Coronary artery (tissue), 2 donors: Measurements from ENCODE around the gene GALK2.
A peak's percentile ranks its signal among the peaks of the same experiment; 100 is the strongest.
"Not testable (repeated sequence)": the region's sequence is repeated elsewhere in the genome, so short reads cannot be mapped to it uniquely, and the experiment has no call there.

ENCODE experiments used
- DNase-seq: peaks from one replicate; pipeline ENCODE4 v3.0.0-alpha.2; 2017; ENCODE audit warnings: low spot score
- H3K27ac ChIP-seq, 2 donors: fragments of 200-600 bp; sonication (generic); one replicate each; pipeline ENCODE4 v1.5.1; 2016 to 2019
- H3K4me3 ChIP-seq: fragments of 200-600 bp; sonication (generic); 2 replicates; pipeline ENCODE4 v1.5.1; 2016; ENCODE audit warnings: mild to moderate bottlenecking, moderate library complexity
- TF ChIP-seq, protein P1 (sequence below): fragments of 200-600 bp; sonication (generic); IDR thresholded peaks from one replicate; pipeline ENCODE4 v1.5.1; 2019; ENCODE audit warnings: antibody characterized with exemption

Gene GALK2

DNA sequence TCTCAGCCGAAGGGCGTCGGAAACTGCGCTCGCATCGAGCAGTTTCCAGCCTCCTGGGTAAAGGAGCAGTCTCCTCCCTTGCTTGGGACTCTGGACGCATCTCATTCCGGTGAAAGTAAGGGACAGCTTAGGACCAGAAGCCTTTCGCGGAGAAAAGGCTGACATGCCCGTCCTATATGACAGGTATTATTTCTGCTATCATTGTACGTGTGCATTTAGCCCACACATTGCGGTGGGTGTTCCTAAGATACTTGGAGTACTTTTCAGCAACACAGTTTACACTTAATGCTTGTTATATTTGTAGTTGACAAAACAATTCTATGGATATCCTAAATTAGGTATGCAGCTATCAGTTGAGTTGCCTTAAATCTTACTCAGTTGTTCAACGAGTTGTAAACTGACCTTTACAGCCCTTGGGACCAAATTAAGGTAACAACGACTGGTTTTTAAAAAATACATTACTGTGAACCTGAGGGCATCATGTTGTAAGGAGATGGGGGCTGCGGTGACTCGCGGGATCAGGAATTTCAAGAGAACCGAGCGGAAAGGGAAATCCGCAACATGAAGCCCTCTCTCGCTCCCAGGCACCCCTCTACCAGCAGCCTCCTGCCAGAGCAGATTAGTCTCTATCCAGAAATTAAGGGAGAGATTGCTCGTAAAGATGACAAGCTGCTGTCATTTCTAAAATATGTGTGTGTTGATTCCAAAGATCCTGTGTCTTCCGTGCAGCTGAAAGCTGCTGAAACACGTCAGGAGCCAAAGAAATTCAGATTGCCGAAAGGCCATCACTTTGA is 14.0 kb upstream of the GALK2 start:
- Histone ChIP-seq H3K27ac (peak overlapping the region; percentile 88 to 99), H3K4me3 (peak overlapping the region; percentile 91)
- TF ChIP-seq, protein P1, sequence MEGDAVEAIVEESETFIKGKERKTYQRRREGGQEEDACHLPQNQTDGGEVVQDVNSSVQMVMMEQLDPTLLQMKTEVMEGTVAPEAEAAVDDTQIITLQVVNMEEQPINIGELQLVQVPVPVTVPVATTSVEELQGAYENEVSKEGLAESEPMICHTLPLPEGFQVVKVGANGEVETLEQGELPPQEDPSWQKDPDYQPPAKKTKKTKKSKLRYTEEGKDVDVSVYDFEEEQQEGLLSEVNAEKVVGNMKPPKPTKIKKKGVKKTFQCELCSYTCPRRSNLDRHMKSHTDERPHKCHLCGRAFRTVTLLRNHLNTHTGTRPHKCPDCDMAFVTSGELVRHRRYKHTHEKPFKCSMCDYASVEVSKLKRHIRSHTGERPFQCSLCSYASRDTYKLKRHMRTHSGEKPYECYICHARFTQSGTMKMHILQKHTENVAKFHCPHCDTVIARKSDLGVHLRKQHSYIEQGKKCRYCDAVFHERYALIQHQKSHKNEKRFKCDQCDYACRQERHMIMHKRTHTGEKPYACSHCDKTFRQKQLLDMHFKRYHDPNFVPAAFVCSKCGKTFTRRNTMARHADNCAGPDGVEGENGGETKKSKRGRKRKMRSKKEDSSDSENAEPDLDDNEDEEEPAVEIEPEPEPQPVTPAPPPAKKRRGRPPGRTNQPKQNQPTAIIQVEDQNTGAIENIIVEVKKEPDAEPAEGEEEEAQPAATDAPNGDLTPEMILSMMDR, result no peak
- DNase-seq, result no peak

DNA sequence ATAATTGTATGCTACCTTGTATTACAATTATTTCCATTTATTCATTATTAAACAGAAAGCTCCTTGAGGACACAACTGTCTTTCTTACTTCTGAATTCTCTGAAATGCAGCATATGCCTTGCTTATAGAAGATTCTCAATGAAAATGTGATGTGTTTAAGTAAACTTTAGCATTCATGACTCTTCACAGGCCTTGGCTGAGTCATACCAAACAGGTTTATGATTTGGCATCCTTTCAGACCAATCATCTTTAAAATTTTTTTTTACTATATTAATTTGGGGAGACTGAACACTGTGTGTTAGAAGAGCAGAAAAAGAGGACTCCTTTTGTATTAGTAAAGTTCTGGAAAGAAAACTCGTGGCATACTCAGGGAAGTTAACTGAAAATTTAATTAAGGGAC is 6.4 kb upstream of the GALK2 start:
- Histone ChIP-seq H3K4me3 (no peak overlapping the region), H3K27ac (no peak overlapping the region)
- TF ChIP-seq, protein P1, result no peak
- DNase-seq, result no peak

DNA sequence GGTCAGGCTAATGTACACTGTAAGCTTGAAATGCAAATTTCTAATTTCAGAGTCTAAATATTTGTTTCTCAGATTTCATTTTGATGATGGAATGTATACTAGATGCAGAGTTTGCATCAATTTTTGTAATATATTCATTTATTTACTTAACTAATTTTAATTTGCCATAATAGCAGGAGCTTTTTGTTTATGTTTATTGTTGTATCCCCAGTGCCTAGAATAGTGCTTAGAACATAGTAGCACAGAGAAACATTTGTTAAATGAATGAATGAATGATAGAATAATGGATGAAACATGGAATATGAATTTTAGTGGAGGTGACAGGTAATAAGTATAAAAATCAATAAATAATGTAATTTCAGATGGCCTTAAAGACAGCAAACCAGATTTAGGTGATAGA is 5.2 kb upstream of the GALK2 start:
- Histone ChIP-seq H3K27ac (no peak overlapping the region), H3K4me3 (no peak overlapping the region)
- DNase-seq, result no peak
- TF ChIP-seq, protein P1, result no peak

GRCh38 chr15:49168016-49168415 is 2.0 kb upstream of the GALK2 start:
- TF ChIP-seq, protein P1, result no peak
- Histone ChIP-seq H3K4me3 (no peak overlapping the region), H3K27ac (no peak overlapping the region)
- DNase-seq, result no peak

DNA sequence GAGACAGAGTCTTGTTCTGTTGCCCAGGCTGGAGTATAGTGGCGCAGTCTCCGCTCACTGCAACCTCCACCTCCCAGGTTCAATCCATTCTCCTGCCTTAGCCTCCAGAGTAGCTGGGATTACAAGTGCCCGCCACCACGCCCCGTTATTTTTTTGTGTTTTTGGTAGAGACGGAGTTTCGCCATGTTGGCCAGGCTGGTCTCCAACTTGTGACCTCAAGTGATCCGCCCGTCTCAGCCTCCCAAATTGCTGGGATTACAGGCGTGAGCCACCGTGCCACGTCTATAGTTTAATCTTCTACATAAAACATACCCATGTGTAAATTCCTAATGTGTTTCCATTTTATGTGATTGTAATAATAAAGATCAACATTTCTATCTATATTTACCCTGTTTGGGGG is 1.7 kb downstream of the GALK2 start:
- H3K27ac ChIP-seq, result no peak overlapping the region
- H3K4me3 ChIP-seq, result no peak overlapping the region
- TF ChIP-seq, protein P1, result no peak
- DNase-seq, result no peak

DNA sequence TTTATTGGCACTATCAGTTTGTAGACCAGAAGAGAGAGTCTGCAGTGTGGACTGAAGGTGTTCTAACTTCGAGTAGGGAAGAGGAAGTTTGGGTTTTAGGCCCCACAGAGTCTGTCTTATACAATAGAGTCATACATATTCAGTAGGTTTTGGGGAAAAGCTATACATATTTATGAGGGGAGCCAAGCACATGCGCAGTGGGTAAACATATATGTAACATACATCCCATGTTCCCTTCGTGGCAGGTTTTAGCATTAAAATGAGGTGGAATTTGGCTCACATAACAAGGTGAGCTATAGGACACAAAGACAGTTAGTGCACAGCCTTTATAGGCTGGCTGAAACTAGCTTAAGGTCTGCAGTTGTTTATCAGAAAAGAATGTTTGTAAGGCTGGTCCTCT is 4.9 kb downstream of the GALK2 start:
- Histone ChIP-seq H3K4me3 (no peak overlapping the region), H3K27ac (no peak overlapping the region)
- TF ChIP-seq, protein P1, result no peak
- DNase-seq, result no peak

DNA sequence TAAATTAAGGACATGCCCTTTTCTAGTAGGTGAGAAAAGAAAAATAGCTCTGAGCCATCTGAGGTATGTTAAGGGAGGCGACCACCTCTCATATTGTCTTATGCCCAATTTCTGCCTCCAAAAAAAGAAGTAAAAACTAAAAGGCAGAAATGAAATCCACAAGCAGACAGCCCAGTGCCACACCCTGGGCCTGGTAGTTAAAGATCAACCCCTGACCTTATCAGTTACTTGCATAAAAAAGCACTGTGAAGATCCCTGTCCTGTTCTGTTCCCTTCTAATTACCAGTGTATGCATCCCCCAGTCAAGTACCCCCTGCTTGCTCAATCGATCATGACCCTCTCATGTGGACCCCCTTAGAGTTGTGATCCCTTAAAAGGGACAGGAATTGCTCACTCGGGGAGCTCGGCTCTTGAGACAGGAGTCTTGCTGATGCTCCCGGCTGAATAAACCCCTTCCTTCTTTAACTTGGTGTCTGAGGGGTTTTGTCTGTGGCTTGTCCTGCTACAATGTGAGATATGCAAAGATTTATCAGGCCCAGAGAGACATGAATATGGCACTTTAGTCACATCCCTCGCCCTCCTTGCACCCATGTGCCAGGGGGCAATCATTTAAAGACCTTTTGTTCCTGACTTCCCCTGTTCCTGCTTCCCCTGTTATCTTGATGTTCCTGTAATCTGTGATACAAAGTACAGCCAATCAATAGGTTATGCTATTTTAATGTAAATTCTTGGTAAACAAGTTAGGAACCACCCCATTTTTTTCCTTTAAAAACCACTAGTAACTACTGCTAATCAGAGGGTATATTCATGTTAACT is 5.7 kb downstream of the GALK2 start:
- not testable (repeated sequence) for DNase-seq, H3K27ac ChIP-seq, H3K4me3 ChIP-seq
